ENCODE measurements around the gene BRAF. TPM values are rescaled to one million over a fixed set of nuclear protein-coding genes. Genes with fewer than 3 reads are reported as not detected.
"Not testable (repeated sequence)": the region's sequence is repeated elsewhere in the genome, so short reads cannot be mapped to it uniquely, and the experiment has no call there.

BRAF gene
- total RNA-seq, 1 donor from 2014 or later = 48.0 TPM

DNA sequence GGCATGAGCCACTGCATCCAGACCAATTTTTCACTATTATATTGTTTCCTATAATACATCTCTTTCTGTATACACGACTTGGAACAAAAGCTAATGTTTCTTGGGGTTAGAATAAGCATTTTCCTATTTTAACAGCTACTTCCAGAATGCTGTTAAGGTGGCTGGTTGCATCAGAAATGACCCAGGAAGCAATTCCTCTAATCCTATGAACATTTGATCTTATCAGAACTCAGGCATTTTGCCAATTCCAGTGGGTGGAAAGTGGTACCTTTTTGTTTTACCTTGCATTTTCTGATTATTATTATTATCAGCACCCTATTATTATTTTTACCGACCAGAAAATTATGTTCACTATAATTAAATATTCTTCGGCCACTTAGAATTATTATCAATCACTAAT lies 154.9 kb downstream of the BRAF start:
- H3K79me2 ChIP-seq (ENCODE audit: low read depth) = no peaks in the 10 kb centered on the region
- Mint-ChIP-seq H3K36me3 (peaks cover 18% of the 10 kb centered on the region), H3K27ac (no peak overlapping the region), H3K9me3 (peaks cover 7% of the 10 kb centered on the region), H3K4me1 (no peaks in the 10 kb centered on the region), H3K4me3 (no peak overlapping the region), H3K27me3 (ENCODE audit: insufficient read depth, low read depth) (peaks cover 6% of the 10 kb centered on the region)
- no peak overlapping the region for H3K4me2 ChIP-seq
- no peaks in the 10 kb centered on the region for H3K9me3 ChIP-seq (ENCODE audit: low read depth)
- no peak overlapping the region for H3K4me3 ChIP-seq
- no peak for TF ChIP-seq EZH2phosphoT487 (IDR thresholded peaks at IDR 0.05)
- TF ChIP-seq EZH2 (IDR thresholded peaks at IDR 0.05) = no peak
- TF ChIP-seq CTCF (IDR thresholded peaks at IDR 0.05) = no peak
- H3K27me3 ChIP-seq = no peaks in the 10 kb centered on the region
- H3K36me3 ChIP-seq = no peaks in the 10 kb centered on the region
- DNase-seq (ENCODE audit: low spot score) = no peak
- no peak overlapping the region for H2AFZ ChIP-seq (replicated peaks)
- H4K20me1 ChIP-seq (ENCODE audit: low read depth) = no peaks in the 10 kb centered on the region
- H3K4me1 ChIP-seq = no peaks in the 10 kb centered on the region
- no peak overlapping the region for H3K9ac ChIP-seq
- H3F3A ChIP-seq (ENCODE audit: low read depth) = no peaks in the 10 kb centered on the region
- H3K27ac ChIP-seq = no peak overlapping the region

GRCh38 chr7:140767418-140767817 lies 157.3 kb downstream of the BRAF start:
- H2AFZ ChIP-seq (replicated peaks) = no peak overlapping the region
- Mint-ChIP-seq H3K4me1 (no peaks in the 10 kb centered on the region), H3K27me3 (ENCODE audit: insufficient read depth, low read depth) (peaks cover 6% of the 10 kb centered on the region), H3K27ac (no peak overlapping the region), H3K9me3 (peaks cover 7% of the 10 kb centered on the region), H3K36me3 (peaks cover 18% of the 10 kb centered on the region), H3K4me3 (no peak overlapping the region)
- no peaks in the 10 kb centered on the region for H3F3A ChIP-seq (ENCODE audit: low read depth)
- H3K9ac ChIP-seq = no peak overlapping the region
- no peaks in the 10 kb centered on the region for H3K36me3 ChIP-seq
- H3K9me3 ChIP-seq (ENCODE audit: low read depth) = no peaks in the 10 kb centered on the region
- H3K27ac ChIP-seq = no peak overlapping the region
- H3K4me3 ChIP-seq = no peak overlapping the region
- no peaks in the 10 kb centered on the region for H3K79me2 ChIP-seq (ENCODE audit: low read depth)
- no peaks in the 10 kb centered on the region for H3K27me3 ChIP-seq
- H4K20me1 ChIP-seq (ENCODE audit: low read depth) = no peaks in the 10 kb centered on the region
- H3K4me2 ChIP-seq = no peak overlapping the region
- TF ChIP-seq EZH2 (IDR thresholded peaks at IDR 0.05) (no peak), CTCF (IDR thresholded peaks at IDR 0.05) (no peak), EZH2phosphoT487 (IDR thresholded peaks at IDR 0.05) (no peak)
- no peak for DNase-seq (ENCODE audit: low spot score)
- H3K4me1 ChIP-seq = no peaks in the 10 kb centered on the region

DNA sequence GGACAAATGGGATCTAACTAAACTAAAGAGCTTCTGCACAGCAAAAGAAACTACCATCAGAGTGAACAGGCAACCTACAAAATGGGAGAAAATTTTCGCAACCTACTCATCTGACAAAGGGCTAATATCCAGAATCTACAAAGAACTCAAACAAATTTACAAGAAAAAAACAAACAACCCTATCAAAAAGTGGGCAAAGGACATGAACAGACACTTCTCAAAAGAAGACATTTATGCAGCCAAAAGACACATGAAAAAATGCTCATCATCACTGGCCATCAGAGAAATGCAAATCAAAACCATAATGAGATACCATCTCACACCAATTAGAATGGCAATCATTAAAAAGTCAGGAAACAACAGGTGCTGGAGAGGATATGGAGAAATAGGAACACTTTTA lies 159.3 kb downstream of the BRAF start:
- H3K4me1 Mint-ChIP-seq; H3K4me1 ChIP-seq; H3K79me2 ChIP-seq (ENCODE audit: low read depth); H3K9me3 ChIP-seq (ENCODE audit: low read depth); H3K27ac ChIP-seq; H4K20me1 ChIP-seq (ENCODE audit: low read depth); H3F3A ChIP-seq (ENCODE audit: low read depth); H3K4me2 ChIP-seq; H3K4me3 Mint-ChIP-seq; H3K27me3 Mint-ChIP-seq (ENCODE audit: insufficient read depth, low read depth); H3K27me3 ChIP-seq; H3K4me3 ChIP-seq; H3K27ac Mint-ChIP-seq; H3K9ac ChIP-seq; H3K36me3 ChIP-seq; H2AFZ ChIP-seq (replicated peaks); DNase-seq (ENCODE audit: low spot score): not testable (repeated sequence)
- Mint-ChIP-seq H3K36me3 (peaks cover 28% of the 10 kb centered on the region), H3K9me3 (peaks cover 20% of the 10 kb centered on the region)

DNA sequence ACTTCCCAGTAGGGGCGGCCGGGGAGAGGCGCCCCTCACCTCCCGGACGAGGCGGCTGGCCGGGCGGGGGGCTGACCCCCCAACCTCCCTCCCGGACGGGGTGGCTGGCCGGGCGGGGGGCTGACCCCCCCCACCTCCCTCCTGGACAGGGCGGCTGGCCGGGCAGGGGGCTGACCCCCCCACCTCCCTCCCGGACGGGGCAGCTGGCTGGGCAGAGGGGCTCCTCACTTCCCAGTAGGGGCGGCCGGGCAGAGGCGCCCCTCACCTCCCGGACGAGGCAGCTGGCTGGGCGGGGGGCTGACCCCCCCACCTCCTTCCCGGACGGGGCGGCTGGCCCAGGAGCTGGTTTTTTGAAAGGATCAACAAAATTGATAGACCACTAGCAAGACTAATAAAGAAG lies 161.6 kb downstream of the BRAF start:
- H3K4me3 Mint-ChIP-seq; H3K27me3 Mint-ChIP-seq (ENCODE audit: insufficient read depth, low read depth); H4K20me1 ChIP-seq (ENCODE audit: low read depth): not testable (repeated sequence)

GRCh38 chr7:140761375-140761774 lies 163.4 kb downstream of the BRAF start:
- not testable (repeated sequence) for H3K27ac Mint-ChIP-seq
- H3K9me3 Mint-ChIP-seq = peaks cover 30% of the 10 kb centered on the region

More for the DNA sequence above, 161.6 kb downstream of the BRAF start:
- Mint-ChIP-seq H3K36me3 (peaks cover 37% of the 10 kb centered on the region), H3K9me3 (peaks cover 35% of the 10 kb centered on the region)
- not testable (repeated sequence) for H3K9me3 ChIP-seq (ENCODE audit: low read depth); H3K9ac ChIP-seq; H2AFZ ChIP-seq (replicated peaks); H3K27me3 ChIP-seq; H3K79me2 ChIP-seq (ENCODE audit: low read depth); H3K4me3 ChIP-seq; H3K4me1 Mint-ChIP-seq; H3F3A ChIP-seq (ENCODE audit: low read depth); H3K4me1 ChIP-seq; H3K27ac ChIP-seq; H3K27ac Mint-ChIP-seq; H3K4me2 ChIP-seq; DNase-seq (ENCODE audit: low spot score); H3K36me3 ChIP-seq

More at GRCh38 chr7:140761375-140761774, 163.4 kb downstream of the BRAF start:
- not testable (repeated sequence) for H3K9me3 ChIP-seq (ENCODE audit: low read depth); H3K4me3 ChIP-seq; H3F3A ChIP-seq (ENCODE audit: low read depth); H3K27ac ChIP-seq; H3K27me3 ChIP-seq; H3K4me3 Mint-ChIP-seq; H3K4me1 Mint-ChIP-seq; DNase-seq (ENCODE audit: low spot score); H3K36me3 ChIP-seq; H2AFZ ChIP-seq (replicated peaks); H4K20me1 ChIP-seq (ENCODE audit: low read depth); H3K4me2 ChIP-seq; H3K9ac ChIP-seq; H3K27me3 Mint-ChIP-seq (ENCODE audit: insufficient read depth, low read depth); H3K79me2 ChIP-seq (ENCODE audit: low read depth); H3K4me1 ChIP-seq
- H3K36me3 Mint-ChIP-seq = peaks cover 29% of the 10 kb centered on the region
